DMS79 treated with DMSO at 0.1 percent for 48 hours (cell line): ENCODE results near the gene MAGIX.

ENCODE experiments used
- DNase-seq: peaks from one replicate; lab custom pipeline; 2025; lab: John Stamatoyannopoulos, UW

Gene MAGIX

GRCh38 chrX:49206543-49206942, 44.0 kb downstream of the MAGIX start:
- no peak for DNase-seq

DNA sequence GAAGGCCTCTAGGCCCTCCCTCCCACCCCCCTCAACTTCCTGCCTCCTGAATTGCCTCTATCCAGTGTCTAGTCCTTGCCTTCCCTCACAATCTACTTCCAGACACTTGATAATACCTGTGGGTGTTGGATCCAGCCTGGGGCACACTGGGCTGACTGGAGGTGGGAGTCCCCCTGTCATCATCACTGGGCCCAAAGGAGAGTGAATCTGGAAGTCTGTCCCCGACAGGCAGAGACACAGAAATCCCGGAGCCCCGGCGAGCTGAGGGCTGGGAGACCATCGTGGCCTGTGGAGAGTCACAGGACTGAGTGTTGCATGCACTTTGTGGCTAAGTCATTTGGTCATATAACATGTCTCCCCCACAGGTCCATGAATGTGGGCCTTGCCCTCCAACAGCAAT, 45.8 kb downstream of the MAGIX start:
- no peak for DNase-seq

GRCh38 chrX:49209434-49210251, 47.1 kb downstream of the MAGIX start:
- DNase-seq: no peak

DNA sequence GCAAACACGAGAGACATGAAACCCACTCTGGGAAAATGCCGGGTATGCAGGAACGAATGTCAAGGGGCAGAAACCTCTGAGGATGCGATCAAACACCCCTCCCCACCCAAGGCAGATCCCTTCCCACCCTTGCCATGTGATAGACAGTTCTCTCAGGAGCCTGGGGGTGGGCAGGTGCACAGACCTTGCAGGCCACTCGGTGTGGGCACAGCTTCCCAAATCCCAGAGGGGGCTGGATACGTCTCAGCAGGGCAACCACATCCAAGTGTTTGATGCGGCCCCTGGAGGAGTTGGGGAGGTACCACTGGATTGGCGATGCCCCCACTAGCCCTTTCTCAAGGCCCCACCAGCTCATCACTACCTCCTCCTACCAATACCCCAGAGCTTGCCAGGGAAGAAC, 47.8 kb downstream of the MAGIX start:
- DNase-seq: no peak

DNA sequence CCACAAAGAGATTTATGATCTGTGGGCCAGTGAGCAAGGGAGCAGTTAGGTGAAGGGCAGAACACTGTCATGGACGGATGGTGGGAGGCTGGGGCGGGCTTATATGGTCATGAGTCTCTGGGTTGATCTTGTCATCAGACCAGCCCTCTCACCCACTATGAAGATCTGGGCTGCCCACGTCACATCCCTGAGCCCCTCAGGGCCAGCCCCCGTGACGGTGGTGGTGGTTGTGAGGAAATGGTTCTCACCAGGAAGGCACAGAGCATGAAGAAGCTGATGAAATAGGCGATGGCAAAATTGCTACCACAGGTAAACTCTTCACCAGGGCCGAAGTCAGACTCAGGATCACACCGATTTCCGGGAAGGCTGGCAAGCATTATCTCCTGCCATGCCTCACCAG, 48.5 kb downstream of the MAGIX start:
- DNase-seq: no peak

- no peak for DNase-seq
These were observed 49.7 kb downstream of the MAGIX start for GRCh38 chrX:49212209-49212608.

GRCh38 chrX:49212861-49213260, 50.3 kb downstream of the MAGIX start:
- no peak for DNase-seq

- no peak for DNase-seq
These were observed 51.9 kb downstream of the MAGIX start for GRCh38 chrX:49214416-49214815.

- DNase-seq: no peak
These were observed 52.5 kb downstream of the MAGIX start for GRCh38 chrX:49214996-49215526.
